Measurements from ENCODE around the gene RPS3. TPM values are rescaled to one million over a fixed set of nuclear protein-coding genes. Genes with fewer than 3 reads are reported as not detected.

Gene RPS3
- total and polyA plus RNA-seq, 9 of the 15 experiments (the other 6 are each of a cell fraction or from before 2014, with no cell fraction given) = 2,700 to 5,771 (median 3,679) TPM

- TF ChIP-seq HOMEZ (CRISPR knock-in tag; IDR thresholded peaks at IDR 0.05) = no peak
- TF ChIP-seq, protein P1, sequence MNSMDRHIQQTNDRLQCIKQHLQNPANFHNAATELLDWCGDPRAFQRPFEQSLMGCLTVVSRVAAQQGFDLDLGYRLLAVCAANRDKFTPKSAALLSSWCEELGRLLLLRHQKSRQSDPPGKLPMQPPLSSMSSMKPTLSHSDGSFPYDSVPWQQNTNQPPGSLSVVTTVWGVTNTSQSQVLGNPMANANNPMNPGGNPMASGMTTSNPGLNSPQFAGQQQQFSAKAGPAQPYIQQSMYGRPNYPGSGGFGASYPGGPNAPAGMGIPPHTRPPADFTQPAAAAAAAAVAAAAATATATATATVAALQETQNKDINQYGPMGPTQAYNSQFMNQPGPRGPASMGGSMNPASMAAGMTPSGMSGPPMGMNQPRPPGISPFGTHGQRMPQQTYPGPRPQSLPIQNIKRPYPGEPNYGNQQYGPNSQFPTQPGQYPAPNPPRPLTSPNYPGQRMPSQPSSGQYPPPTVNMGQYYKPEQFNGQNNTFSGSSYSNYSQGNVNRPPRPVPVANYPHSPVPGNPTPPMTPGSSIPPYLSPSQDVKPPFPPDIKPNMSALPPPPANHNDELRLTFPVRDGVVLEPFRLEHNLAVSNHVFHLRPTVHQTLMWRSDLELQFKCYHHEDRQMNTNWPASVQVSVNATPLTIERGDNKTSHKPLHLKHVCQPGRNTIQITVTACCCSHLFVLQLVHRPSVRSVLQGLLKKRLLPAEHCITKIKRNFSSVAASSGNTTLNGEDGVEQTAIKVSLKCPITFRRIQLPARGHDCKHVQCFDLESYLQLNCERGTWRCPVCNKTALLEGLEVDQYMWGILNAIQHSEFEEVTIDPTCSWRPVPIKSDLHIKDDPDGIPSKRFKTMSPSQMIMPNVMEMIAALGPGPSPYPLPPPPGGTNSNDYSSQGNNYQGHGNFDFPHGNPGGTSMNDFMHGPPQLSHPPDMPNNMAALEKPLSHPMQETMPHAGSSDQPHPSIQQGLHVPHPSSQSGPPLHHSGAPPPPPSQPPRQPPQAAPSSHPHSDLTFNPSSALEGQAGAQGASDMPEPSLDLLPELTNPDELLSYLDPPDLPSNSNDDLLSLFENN (IDR thresholded peaks at IDR 0.05; ENCODE audit: low read depth in 2 of 2, low read length in 2 of 2) = no peak
- no peak for TF ChIP-seq FOSL1 (tag; conservative IDR thresholded peaks at IDR 0.05)
- TF ChIP-seq ATF7 (IDR thresholded peaks at IDR 0.05) = no peak
- TF ChIP-seq NR0B1 (IDR thresholded peaks at IDR 0.05; ENCODE audit: partially characterized antibody) = no peak
- no peak for TF ChIP-seq COPS2 (conservative IDR thresholded peaks at IDR 0.05)
- no peak for TF ChIP-seq ZNF197 (CRISPR knock-in tag; IDR thresholded peaks at IDR 0.05; ENCODE audit: low read depth)
- no peak for TF ChIP-seq TSC22D4 (tag; IDR thresholded peaks at IDR 0.05)
- no peak for TF ChIP-seq DIDO1 (tag; IDR thresholded peaks at IDR 0.05; ENCODE audit: low read depth)
- TF ChIP-seq ETV6 (IDR thresholded peaks at IDR 0.05; ENCODE audit: borderline replicate concordance in 1 of 2, low read depth in 2 of 2, low read length in 1 of 2) = no peak
- no peak for TF ChIP-seq ETV6 (CRISPR knock-in tag; IDR thresholded peaks at IDR 0.05; ENCODE audit: borderline replicate concordance)
- no peak for TF ChIP-seq BRD9 (IDR thresholded peaks at IDR 0.05; ENCODE audit: low read depth, partially characterized antibody)
- no peak for TF ChIP-seq ATF6 (CRISPR knock-in tag; IDR thresholded peaks at IDR 0.05)
- TF ChIP-seq RB1 (IDR thresholded peaks at IDR 0.05; ENCODE audit: low read depth) = peak; percentile 92
- TF ChIP-seq CREB5 (CRISPR knock-in tag; IDR thresholded peaks at IDR 0.05) = no peak
- no peak for TF ChIP-seq ARNT (IDR thresholded peaks at IDR 0.05)
- no peak for TF ChIP-seq ZKSCAN3 (CRISPR knock-in tag; IDR thresholded peaks at IDR 0.05)
- no peak for TF ChIP-seq SRSF3 (IDR thresholded peaks at IDR 0.05; ENCODE audit: insufficient read depth, low read length)
- no peak for TF ChIP-seq ZNF830 (CRISPR knock-in tag; IDR thresholded peaks at IDR 0.05)
Observed at GRCh38 chr11:75384438-75385080, 14.8 kb upstream of the RPS3 start (continued).

Data from K562 (cell line).